GM12878 (cell line): ENCODE measurements around the gene DAPK2. TPM values are rescaled to one million over a fixed set of nuclear protein-coding genes. Genes with fewer than 3 reads are reported as not detected.

Source experiments
- ATF3 ChIP-seq: IDR thresholded peaks from 2 replicates; pipeline ENCODE4 v1.6.1; 2011; ENCODE audit warnings: low read depth, mild to moderate bottlenecking, low read length, moderate library complexity, borderline replicate concordance; ENCODE audit errors: extremely low read depth
- BCL3 ChIP-seq: IDR thresholded peaks from 2 replicates; pipeline ENCODE4 v1.6.1; 2011; ENCODE audit warnings: borderline replicate concordance, low read depth, mild to moderate bottlenecking, moderate library complexity, low read length; ENCODE audit not compliant: insufficient read depth, poor library complexity, severe bottlenecking
- BRCA1 ChIP-seq: IDR thresholded peaks from 2 replicates; pipeline ENCODE4 v1.6.1; 2011; ENCODE audit warnings: low read depth, low read length, improper control_type of control experiment
- EGR1 ChIP-seq, 2 experiments: IDR thresholded peaks; 1 replicate in 1 of 2; 2 replicates in 1 of 2; pipeline ENCODE4 v1.6.1; 2011 to 2012; ENCODE audit warnings: low read depth in 2 of 2, low read length in 2 of 2, borderline replicate concordance in 1 of 2, mild to moderate bottlenecking in 1 of 2, moderate library complexity in 1 of 2
- FOXK2 ChIP-seq: fragments of 450-650 bp; IDR thresholded peaks from 2 replicates; pipeline ENCODE4 v1.6.1; 2017; ENCODE audit warnings: mild to moderate bottlenecking, moderate library complexity
- HDAC6 ChIP-seq: fragments of 200-600 bp; sonication (generic); IDR thresholded peaks from one replicate; pipeline ENCODE4 v1.8.0; 2017; ENCODE audit warnings: antibody characterized with exemption; ENCODE audit not compliant: unreplicated experiment
- NFYA ChIP-seq: IDR thresholded peaks from 2 replicates; pipeline ENCODE4 v1.6.1; 2011; ENCODE audit warnings: low read depth, mild to moderate bottlenecking, low read length, improper control_type of control experiment, borderline replicate concordance
- RB1 ChIP-seq: fragments of 450-650 bp; formaldehyde crosslinking; IDR thresholded peaks from 2 replicates; pipeline ENCODE4 v1.6.1; 2017; ENCODE audit warnings: mild to moderate bottlenecking, borderline replicate concordance
- RCOR1 ChIP-seq: conservative IDR thresholded peaks from 2 replicates; pipeline ENCODE4 v1.6.1; 2012; ENCODE audit warnings: low read depth, low read length, improper control_type of control experiment
- SMAD1 ChIP-seq: fragments of 450-650 bp; IDR thresholded peaks from 2 replicates; pipeline ENCODE4 v1.6.1; 2018; ENCODE audit warnings: mild to moderate bottlenecking, low read depth; ENCODE audit not compliant: partially characterized antibody
- polyA plus RNA-seq, 11 experiments: library from polyadenylated mRNA; depleted of rRNA in 4 of 11; unstranded in 6 of 11; stranded (reverse) in 5 of 11; fragments of >200 nt; fragmentation: Nextera tagmentation in 4 of 11; fragmentation: Illumina TruSeq in 1 of 11; extraction: Ambion mirVana in 4 of 11; extraction: Trizol in 1 of 11; gene quantifications; 1 replicate in 1 of 11; 2 replicates in 10 of 11; pipeline versions ENCODE4 v1.2.1 to v1.2.3, GENCODE V29; 2011 to 2016; ENCODE audit warnings: inconsistent platforms in 2 of 11, missing spikeins in 2 of 11, low read depth in 1 of 11
- total RNA-seq, 4 experiments: library from RNA; depleted of rRNA in 3 of 4; stranded (reverse); fragments of >200 nt in 3 of 4; fragmentation: Illumina TruSeq in 1 of 4; extraction: Trizol in 1 of 4; gene quantifications; 2 replicates each; pipeline versions ENCODE4 v1.2.1 to v1.2.3, GENCODE V29; 2013 to 2021

DAPK2 gene
- total and polyA plus RNA-seq, 10 of the 15 experiments (the other 5 are each of a cell fraction or from before 2014, with no cell fraction given) = 0.69 to 8.4 (median 4.1) TPM

- TF ChIP-seq NFYA (no peak), BCL3 (no peak), FOXK2 (no peak), ATF3 (no peak), RCOR1 (no peak), EGR1 (IDR thresholded peaks at IDR 0.05; ENCODE audit: borderline replicate concordance in 1 of 2, low read depth in 2 of 2, low read length in 2 of 2) (no peak), SMAD1 (no peak), RB1 (no peak), HDAC6 (no peak), BRCA1 (no peak)
- TF ChIP-seq, all 136 proteins: peak for 0
These were observed 47.8 kb downstream of the DAPK2 start (continued) for GRCh38 chr15:63998489-63998888.
